ENCODE measurements around the gene GTPBP3.

The GTPBP3 gene

DNA sequence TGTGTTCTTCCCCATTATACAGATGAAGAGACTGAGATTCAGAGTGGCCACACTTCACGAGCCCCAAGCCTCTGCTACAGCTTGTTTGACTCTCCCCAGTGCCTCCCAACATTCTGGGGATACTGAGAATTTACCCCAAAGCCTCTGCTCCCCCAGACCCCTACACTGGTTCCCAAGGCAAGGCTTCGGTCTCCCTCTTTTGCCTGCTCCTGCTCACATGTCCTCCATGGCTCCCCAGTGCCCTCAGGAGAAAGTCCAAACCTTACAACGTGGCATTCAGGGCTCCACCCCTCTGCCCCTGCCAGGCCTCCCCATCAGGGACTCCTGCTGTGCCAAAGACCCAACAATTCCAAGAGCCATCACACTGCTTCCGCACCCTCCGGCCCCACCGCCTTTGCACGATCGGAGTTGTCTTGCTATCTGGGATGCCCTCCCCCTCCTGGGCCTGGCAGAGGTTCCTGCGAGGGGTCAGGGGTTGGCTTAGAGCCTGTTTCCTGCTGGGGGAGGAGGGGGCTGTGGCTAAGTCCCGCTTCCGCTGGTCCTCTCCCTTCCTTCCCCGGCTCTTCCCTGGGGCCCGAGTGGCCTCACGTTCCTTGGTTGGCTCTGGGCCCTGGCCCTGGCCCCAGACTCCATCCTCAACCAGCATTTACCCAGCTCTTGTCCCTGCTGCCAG is 15.4 kb downstream of the GTPBP3 start:
- H3K27me3 ChIP-seq (ENCODE audit: insufficient read depth, low read depth, severe bottlenecking) = no peaks in the 10 kb centered on the region
- no peak overlapping the region for H3K4me3 ChIP-seq (ENCODE audit: low read depth, low read length)
- TF ChIP-seq, protein P1, sequence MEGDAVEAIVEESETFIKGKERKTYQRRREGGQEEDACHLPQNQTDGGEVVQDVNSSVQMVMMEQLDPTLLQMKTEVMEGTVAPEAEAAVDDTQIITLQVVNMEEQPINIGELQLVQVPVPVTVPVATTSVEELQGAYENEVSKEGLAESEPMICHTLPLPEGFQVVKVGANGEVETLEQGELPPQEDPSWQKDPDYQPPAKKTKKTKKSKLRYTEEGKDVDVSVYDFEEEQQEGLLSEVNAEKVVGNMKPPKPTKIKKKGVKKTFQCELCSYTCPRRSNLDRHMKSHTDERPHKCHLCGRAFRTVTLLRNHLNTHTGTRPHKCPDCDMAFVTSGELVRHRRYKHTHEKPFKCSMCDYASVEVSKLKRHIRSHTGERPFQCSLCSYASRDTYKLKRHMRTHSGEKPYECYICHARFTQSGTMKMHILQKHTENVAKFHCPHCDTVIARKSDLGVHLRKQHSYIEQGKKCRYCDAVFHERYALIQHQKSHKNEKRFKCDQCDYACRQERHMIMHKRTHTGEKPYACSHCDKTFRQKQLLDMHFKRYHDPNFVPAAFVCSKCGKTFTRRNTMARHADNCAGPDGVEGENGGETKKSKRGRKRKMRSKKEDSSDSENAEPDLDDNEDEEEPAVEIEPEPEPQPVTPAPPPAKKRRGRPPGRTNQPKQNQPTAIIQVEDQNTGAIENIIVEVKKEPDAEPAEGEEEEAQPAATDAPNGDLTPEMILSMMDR (IDR thresholded peaks at IDR 0.05; ENCODE audit: low read depth, low read length) = no peak
- no peaks in the 10 kb centered on the region for H3K36me3 ChIP-seq
- H3K9me3 ChIP-seq (ENCODE audit: severe bottlenecking) = no peaks in the 10 kb centered on the region
- DNase-seq = no peak
- H3K27ac ChIP-seq = no peak overlapping the region

DNA sequence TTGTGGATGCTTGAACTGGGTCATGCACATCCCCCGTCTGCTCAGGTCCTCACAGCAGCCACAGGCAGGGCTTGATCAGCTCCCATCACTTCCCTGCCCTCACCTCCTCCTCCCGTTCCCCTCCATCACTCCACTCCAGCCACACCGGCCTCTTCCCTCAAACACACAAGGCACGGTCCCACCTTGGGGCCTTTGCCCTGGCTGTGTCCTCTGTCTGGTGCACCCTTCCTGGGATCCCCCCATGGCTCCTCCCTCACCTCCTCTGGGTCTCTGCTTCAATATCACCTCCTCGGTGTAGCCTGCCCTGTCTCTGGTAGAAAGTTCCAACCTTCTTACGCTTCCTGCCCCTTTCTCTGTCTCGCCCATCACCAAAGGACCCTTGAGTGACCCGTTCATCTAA is 16.0 kb downstream of the GTPBP3 start:
- no peak for DNase-seq
- Histone ChIP-seq H3K27ac (no peak overlapping the region), H3K9me3 (ENCODE audit: severe bottlenecking) (no peaks in the 10 kb centered on the region), H3K4me3 (ENCODE audit: low read depth, low read length) (no peak overlapping the region), H3K27me3 (ENCODE audit: insufficient read depth, low read depth, severe bottlenecking) (no peaks in the 10 kb centered on the region), H3K36me3 (no peaks in the 10 kb centered on the region)
- TF ChIP-seq, protein P1 (IDR thresholded peaks at IDR 0.05; ENCODE audit: low read depth, low read length) = no peak

DNA sequence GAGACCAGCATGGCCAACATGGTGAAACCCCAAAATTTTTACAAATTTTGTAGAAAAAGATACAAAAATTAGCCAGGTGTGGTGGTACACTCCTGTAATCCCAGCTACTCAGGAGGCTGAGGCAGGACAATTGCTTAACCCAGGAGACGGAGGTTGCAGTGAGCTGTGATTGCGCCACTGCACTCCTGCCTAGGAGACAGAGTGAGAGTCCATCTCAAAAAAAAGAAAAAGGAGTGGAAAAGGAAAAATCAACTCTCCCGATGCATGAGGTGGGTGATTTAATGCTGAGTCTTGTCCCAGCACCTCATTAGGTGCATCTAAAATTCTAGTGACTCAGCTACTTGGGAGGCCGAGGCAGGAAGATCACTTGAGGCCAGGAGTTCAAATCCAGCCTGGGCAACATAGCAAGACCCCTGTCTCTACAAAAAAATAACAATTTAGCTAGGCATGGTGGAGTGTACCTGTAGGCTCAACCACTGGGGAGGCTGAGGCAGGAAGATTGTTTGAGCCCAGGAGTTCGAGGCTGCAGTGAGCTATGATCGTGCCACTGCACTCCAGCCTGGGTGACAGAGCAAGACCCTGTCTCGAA is 19.8 kb downstream of the GTPBP3 start:
- Histone ChIP-seq H3K27me3 (ENCODE audit: insufficient read depth, low read depth, severe bottlenecking) (no peaks in the 10 kb centered on the region), H3K9me3 (ENCODE audit: severe bottlenecking) (no peaks in the 10 kb centered on the region)
- TF ChIP-seq, protein P1 (IDR thresholded peaks at IDR 0.05; ENCODE audit: low read depth, low read length) = no peak

DNA sequence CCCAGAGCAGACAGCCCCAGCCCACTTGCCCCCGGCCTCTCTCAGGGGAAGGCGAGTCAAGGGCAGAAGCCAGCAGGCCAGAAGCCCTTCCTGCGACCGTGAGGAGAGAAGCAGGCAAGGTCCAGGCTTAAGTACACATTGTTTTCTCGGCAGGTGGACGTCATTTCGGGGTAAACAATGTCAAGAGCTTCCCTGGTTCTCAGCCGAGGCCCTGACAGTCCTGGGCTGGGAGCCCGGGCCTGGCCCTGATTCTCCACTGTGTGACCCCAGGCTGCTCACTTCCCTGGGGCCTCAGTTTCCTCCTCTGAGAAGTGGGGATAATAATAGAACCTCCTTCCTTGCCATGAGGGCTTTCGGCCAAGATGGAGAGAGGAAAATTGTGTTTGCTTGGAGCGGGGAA is 20.4 kb downstream of the GTPBP3 start:
- H3K9me3 ChIP-seq (ENCODE audit: severe bottlenecking) = no peaks in the 10 kb centered on the region
- H3K4me3 ChIP-seq (ENCODE audit: low read depth, low read length) = no peak overlapping the region
- DNase-seq = no peak
- H3K27ac ChIP-seq = no peak overlapping the region
- H3K27me3 ChIP-seq (ENCODE audit: insufficient read depth, low read depth, severe bottlenecking) = no peaks in the 10 kb centered on the region
- no peaks in the 10 kb centered on the region for H3K36me3 ChIP-seq
- TF ChIP-seq, protein P1 (IDR thresholded peaks at IDR 0.05; ENCODE audit: low read depth, low read length) = no peak

More for the DNA sequence above, 19.8 kb downstream of the GTPBP3 start:
- Histone ChIP-seq H3K36me3 (no peaks in the 10 kb centered on the region), H3K4me3 (ENCODE audit: low read depth, low read length) (no peak overlapping the region), H3K27ac (no peak overlapping the region)
- no peak for DNase-seq

DNA sequence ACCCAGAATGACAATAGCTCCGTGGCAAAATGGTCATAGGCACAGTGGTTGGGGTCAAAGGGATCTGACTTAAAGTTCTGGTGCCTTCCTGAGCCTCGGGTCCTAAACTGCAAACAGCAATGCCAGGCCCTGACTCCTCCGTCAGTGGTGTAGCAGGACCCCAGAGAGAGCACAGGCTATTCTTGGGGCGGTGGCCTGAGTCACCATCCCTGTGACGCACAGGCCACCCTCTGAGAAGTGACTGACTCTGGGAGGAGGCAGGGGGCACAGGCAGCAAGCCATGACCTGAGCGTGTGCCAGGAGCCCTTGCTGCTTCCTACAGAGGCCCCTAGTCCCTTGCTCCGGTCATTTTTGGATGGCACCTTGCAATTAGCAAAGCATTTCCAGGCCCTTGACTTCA is 21.0 kb downstream of the GTPBP3 start:
- Histone ChIP-seq H3K9me3 (ENCODE audit: severe bottlenecking) (no peaks in the 10 kb centered on the region), H3K27me3 (ENCODE audit: insufficient read depth, low read depth, severe bottlenecking) (no peaks in the 10 kb centered on the region), H3K4me3 (ENCODE audit: low read depth, low read length) (no peak overlapping the region), H3K27ac (no peak overlapping the region), H3K36me3 (no peaks in the 10 kb centered on the region)
- DNase-seq = no peak
- TF ChIP-seq, protein P1 (IDR thresholded peaks at IDR 0.05; ENCODE audit: low read depth, low read length) = no peak

All from WERI-Rb-1 (cell line).